ENCODE results near the gene DCTN4. TPM values are rescaled to one million over a fixed set of nuclear protein-coding genes. Genes with fewer than 3 reads are reported as not detected.
A peak's percentile ranks its signal among the peaks of the same experiment; 100 is the strongest.

DCTN4 gene
- total and polyA plus RNA-seq, 9 of the 15 experiments (the other 6 are each of a cell fraction or from before 2014, with no cell fraction given): 20.4 to 64.9 (median 49.9) TPM

DNA sequence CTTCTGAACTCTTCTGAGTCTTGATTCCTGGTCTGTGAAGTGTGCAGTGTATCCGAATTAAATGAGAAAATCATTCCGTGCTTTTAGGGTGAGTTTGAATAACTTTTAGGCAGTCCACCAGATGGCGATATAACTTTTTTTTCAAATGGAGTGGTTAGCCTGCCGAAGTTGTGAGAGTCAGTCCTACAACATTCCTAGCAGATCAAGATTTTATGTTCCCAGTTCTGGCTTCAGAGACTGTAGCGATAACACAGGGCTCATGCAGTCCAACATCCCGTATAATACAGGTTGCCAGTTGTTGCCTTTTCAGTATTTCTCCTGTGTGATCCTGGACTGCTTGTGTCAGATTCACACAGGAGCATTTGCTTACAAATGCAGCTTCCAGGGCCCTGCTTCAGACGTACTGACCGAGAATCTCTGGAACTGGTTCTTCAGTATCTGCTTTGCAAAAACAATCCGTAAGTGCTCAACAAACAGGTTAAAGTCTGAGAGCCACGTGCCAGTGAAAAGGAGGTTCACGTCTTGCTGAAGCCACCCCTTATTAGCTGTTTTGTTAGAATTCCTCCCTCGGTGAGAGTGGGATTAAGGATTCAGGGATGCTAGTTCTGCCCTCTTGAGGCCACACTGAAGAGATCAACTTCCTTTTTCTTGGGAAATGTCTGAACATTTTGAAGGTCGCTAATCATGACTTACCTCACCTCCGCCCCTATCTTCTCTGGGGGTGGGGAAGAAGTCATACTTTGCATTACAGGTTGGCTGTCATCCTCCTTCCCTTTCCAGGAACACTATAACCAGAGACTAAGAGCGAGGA, 42.5 kb upstream of the DCTN4 start (continued):
- no peak for TF ChIP-seq SLC30A9 (CRISPR knock-in tag; IDR thresholded peaks at IDR 0.05)
- TF ChIP-seq SRF (CRISPR knock-in tag; IDR thresholded peaks at IDR 0.05): no peak
- no peak; a peak in 1 of 4 replicates for TF ChIP-seq TEAD1 (CRISPR knock-in tag; IDR thresholded peaks at IDR 0.05)
- TF ChIP-seq, protein P1, sequence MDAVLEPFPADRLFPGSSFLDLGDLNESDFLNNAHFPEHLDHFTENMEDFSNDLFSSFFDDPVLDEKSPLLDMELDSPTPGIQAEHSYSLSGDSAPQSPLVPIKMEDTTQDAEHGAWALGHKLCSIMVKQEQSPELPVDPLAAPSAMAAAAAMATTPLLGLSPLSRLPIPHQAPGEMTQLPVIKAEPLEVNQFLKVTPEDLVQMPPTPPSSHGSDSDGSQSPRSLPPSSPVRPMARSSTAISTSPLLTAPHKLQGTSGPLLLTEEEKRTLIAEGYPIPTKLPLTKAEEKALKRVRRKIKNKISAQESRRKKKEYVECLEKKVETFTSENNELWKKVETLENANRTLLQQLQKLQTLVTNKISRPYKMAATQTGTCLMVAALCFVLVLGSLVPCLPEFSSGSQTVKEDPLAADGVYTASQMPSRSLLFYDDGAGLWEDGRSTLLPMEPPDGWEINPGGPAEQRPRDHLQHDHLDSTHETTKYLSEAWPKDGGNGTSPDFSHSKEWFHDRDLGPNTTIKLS (IDR thresholded peaks at IDR 0.05; ENCODE audit: borderline replicate concordance, low read depth): no peak
- no peak for TF ChIP-seq CREBBP (IDR thresholded peaks at IDR 0.05; ENCODE audit: low read depth, low read length)
- TF ChIP-seq, protein P2, sequence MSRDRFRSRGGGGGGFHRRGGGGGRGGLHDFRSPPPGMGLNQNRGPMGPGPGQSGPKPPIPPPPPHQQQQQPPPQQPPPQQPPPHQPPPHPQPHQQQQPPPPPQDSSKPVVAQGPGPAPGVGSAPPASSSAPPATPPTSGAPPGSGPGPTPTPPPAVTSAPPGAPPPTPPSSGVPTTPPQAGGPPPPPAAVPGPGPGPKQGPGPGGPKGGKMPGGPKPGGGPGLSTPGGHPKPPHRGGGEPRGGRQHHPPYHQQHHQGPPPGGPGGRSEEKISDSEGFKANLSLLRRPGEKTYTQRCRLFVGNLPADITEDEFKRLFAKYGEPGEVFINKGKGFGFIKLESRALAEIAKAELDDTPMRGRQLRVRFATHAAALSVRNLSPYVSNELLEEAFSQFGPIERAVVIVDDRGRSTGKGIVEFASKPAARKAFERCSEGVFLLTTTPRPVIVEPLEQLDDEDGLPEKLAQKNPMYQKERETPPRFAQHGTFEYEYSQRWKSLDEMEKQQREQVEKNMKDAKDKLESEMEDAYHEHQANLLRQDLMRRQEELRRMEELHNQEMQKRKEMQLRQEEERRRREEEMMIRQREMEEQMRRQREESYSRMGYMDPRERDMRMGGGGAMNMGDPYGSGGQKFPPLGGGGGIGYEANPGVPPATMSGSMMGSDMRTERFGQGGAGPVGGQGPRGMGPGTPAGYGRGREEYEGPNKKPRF (IDR thresholded peaks at IDR 0.05; ENCODE audit: low read depth, low read length): no peak
- TF ChIP-seq KAT8 (IDR thresholded peaks at IDR 0.05; ENCODE audit: low read depth): no peak
- TF ChIP-seq MBD2 (IDR thresholded peaks at IDR 0.05; ENCODE audit: borderline replicate concordance, low read depth): no peak
- TF ChIP-seq ETV1 (tag; conservative IDR thresholded peaks at IDR 0.05; ENCODE audit: low read depth): peak; percentile 51; the same call in 1 of the 2 replicates
- no peak for TF ChIP-seq PYGO2 (tag; IDR thresholded peaks at IDR 0.05)
- no peak for TF ChIP-seq MECOM (CRISPR knock-in tag; IDR thresholded peaks at IDR 0.05)
- TF ChIP-seq ZNF23 (CRISPR knock-in tag; IDR thresholded peaks at IDR 0.05): no peak
- no peak for TF ChIP-seq ETS2 (tag; IDR thresholded peaks at IDR 0.05; ENCODE audit: borderline replicate concordance, poor library complexity, severe bottlenecking)
- TF ChIP-seq ZNF445 (CRISPR knock-in tag; IDR thresholded peaks at IDR 0.05; ENCODE audit: low read depth): no peak
- TF ChIP-seq, protein P3, sequence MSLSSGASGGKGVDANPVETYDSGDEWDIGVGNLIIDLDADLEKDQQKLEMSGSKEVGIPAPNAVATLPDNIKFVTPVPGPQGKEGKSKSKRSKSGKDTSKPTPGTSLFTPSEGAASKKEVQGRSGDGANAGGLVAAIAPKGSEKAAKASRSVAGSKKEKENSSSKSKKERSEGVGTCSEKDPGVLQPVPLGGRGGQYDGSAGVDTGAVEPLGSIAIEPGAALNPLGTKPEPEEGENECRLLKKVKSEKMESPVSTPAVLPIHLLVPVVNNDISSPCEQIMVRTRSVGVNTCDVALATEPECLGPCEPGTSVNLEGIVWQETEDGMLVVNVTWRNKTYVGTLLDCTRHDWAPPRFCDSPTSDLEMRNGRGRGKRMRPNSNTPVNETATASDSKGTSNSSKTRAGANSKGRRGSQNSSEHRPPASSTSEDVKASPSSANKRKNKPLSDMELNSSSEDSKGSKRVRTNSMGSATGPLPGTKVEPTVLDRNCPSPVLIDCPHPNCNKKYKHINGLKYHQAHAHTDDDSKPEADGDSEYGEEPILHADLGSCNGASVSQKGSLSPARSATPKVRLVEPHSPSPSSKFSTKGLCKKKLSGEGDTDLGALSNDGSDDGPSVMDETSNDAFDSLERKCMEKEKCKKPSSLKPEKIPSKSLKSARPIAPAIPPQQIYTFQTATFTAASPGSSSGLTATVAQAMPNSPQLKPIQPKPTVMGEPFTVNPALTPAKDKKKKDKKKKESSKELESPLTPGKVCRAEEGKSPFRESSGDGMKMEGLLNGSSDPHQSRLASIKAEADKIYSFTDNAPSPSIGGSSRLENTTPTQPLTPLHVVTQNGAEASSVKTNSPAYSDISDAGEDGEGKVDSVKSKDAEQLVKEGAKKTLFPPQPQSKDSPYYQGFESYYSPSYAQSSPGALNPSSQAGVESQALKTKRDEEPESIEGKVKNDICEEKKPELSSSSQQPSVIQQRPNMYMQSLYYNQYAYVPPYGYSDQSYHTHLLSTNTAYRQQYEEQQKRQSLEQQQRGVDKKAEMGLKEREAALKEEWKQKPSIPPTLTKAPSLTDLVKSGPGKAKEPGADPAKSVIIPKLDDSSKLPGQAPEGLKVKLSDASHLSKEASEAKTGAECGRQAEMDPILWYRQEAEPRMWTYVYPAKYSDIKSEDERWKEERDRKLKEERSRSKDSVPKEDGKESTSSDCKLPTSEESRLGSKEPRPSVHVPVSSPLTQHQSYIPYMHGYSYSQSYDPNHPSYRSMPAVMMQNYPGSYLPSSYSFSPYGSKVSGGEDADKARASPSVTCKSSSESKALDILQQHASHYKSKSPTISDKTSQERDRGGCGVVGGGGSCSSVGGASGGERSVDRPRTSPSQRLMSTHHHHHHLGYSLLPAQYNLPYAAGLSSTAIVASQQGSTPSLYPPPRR (CRISPR knock-in tag; IDR thresholded peaks at IDR 0.05; ENCODE audit: borderline replicate concordance): no peak
- TF ChIP-seq, protein P4, sequence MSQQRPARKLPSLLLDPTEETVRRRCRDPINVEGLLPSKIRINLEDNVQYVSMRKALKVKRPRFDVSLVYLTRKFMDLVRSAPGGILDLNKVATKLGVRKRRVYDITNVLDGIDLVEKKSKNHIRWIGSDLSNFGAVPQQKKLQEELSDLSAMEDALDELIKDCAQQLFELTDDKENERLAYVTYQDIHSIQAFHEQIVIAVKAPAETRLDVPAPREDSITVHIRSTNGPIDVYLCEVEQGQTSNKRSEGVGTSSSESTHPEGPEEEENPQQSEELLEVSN (IDR thresholded peaks at IDR 0.05; ENCODE audit: borderline replicate concordance in 1 of 2, extremely low read depth in 1 of 2, insufficient read depth in 1 of 2, insufficient read length in 1 of 2, low read depth in 1 of 2, low read length in 1 of 2, poor library complexity in 1 of 2, severe bottlenecking in 1 of 2): no peak
